NCI-H128 (cell line): Measurements from ENCODE around the gene JAML.

Experiments
- DNase-seq: peaks from one replicate; lab custom pipeline; 2025; ENCODE audit not compliant: unreplicated experiment; lab: John Stamatoyannopoulos, UW

Gene JAML

GRCh38 chr11:118240999-118241763 lies 16.4 kb upstream of the JAML start:
- no peak for DNase-seq

- DNase-seq = no peak
Observed at GRCh38 chr11:118239509-118240205, 14.8 kb upstream of the JAML start.

- no peak for DNase-seq
Observed at GRCh38 chr11:118238929-118239328, 14.1 kb upstream of the JAML start.

DNA sequence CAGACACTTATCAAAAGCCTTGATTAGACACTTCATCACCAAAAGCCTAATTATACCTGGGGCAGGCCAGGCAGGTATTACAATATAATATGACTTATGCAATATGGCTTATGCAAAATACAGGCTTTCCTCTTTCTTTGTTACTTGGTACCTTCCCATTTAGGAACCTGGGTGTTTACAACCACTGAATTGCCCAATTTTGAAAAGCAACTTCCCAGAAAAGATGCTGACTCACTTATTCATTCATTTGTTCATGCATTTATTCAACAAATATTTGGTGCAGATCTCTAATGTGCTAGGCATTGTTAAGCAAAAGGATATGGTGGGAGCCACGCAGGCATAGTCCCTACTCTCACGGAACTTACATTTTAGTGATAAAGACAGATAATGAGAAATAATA lies 13.6 kb upstream of the JAML start:
- no peak for DNase-seq

- no peak for DNase-seq
Observed at GRCh38 chr11:118236170-118236569, 11.4 kb upstream of the JAML start.

DNA sequence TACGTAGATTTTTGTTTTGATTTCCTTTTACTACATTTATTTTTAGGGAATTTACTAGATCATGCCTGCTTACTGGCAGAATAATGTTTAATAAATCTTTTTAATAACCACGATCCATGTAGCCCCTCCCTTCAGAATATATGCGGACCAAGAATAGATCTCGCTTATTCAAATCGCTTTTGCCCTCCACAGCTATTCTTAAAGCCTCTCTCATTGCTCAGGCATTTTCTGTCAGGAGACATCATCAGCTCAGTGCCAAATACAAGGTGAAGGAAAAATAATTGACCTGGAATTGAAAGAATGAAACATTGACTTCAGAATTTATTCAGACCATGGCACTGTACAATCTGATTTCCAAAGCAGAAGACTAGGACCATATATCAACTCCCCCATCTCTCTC lies 10.0 kb upstream of the JAML start:
- DNase-seq = no peak

DNA sequence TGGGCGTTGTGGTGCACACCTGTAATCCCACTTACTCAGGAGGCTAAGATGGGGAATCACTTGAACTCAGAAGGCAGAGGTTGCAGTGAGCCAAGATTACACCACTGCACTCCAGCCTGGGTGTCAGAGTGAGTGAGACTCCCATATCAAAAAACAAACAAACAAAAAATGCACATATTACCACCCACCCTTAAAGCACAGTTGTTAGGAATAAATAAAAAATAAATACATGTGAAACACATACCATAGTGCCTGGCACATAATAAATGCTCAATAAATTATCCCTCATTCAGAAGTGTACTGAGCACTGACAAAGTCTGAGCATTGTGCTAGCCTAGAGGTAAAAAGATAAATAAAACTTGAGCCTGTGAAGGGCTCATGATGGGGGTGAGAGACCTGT lies 9.0 kb upstream of the JAML start:
- DNase-seq = no peak

- DNase-seq = no peak
Observed at GRCh38 chr11:118233377-118233776, 8.6 kb upstream of the JAML start.

GRCh38 chr11:118232659-118233058 lies 7.8 kb upstream of the JAML start:
- DNase-seq = no peak

DNA sequence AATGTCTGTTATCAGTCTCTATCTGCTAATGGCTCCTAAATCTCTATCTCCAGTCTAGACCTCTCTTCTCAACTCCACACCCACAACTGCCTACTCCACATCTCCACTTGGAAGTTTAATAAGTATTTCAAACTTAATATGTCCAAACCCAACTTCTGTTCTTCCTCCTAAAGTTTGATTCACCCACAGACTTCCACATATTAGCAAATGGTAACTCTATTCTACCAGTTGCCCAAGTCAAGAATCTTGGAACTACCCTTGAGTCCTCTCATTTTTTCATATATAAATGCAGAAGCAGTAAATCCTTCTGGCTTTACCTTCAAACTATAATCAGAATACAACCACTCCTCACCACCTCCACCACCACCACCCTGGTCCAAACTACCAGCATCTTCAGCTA lies 6.7 kb upstream of the JAML start:
- DNase-seq = no peak

DNA sequence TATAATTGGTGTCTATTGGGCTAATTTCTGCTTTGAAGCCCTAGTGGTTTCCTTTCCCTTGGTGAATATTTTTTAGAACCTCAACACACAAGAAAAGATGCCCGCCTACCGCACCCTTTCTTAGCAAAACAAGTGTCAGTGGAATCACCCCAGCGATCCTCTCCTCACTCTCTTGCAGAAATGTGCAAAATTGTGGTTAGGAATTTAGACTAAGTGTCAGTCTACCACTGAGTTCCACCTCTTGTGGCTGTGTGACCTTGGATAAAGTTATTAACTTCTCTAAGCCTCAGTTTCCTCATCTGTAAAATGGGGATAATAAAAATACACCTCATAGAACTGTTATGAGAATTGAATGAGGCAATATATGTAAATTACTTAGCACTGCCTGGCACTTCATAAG lies 5.3 kb upstream of the JAML start:
- DNase-seq = no peak

GRCh38 chr11:118229274-118229847 lies 4.5 kb upstream of the JAML start:
- no peak for DNase-seq

- DNase-seq = no peak
Observed at GRCh38 chr11:118227865-118228785, 3.3 kb upstream of the JAML start.

DNA sequence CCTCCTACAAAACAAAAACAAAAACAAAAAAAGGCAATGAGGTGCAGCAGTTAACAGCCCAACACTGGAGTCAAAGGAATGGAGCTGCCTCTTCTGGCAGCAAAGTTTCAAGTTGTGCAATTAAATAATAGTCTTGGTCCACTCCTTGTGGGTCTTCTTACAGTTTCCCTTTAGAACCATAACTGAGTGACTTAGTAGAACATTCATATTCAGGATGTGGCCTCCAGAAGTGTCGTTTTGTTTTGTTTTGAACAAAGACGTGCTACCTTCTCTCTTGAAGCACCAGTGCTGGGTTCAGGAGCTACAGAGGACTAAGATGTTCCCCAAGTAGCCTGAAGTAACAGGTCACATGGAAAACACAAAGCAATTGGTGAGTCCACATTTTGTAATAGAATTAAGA lies 2.0 kb upstream of the JAML start:
- no peak for DNase-seq

- DNase-seq = no peak
Observed at GRCh38 chr11:118226296-118226695, 1.5 kb upstream of the JAML start.

- no peak for DNase-seq
Observed at GRCh38 chr11:118223992-118224391, 819 bp downstream of the JAML start.

GRCh38 chr11:118223570-118223969 lies 1.2 kb downstream of the JAML start:
- DNase-seq = no peak

GRCh38 chr11:118222437-118222836 lies 2.4 kb downstream of the JAML start:
- DNase-seq = no peak

DNA sequence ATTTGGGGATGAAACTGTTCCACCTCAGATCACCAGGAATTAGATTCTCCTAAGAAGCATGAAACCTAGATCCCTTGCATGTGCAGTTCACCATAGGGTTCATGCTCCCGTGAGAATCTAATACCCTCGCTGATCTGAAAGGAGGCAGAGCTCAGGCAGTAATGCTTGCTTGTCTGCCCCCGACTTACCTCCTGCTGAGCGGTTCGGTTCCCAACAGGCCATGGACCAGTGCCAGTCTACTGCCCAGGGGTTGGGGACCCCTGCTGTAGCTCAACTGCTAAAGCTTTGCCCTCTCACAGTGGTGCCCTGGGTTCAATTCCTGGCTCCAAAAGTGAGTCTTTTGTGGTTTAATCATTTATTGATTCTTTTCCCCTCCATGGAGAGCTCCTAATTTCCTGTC lies 3.4 kb downstream of the JAML start:
- DNase-seq = no peak

GRCh38 chr11:118219732-118220131 lies 5.1 kb downstream of the JAML start:
- no peak for DNase-seq

GRCh38 chr11:118219244-118219643 lies 5.6 kb downstream of the JAML start:
- DNase-seq = no peak
